GM10266 (cell line): ENCODE results near the gene ABHD8.
"Not testable (repeated sequence)": the region's sequence is repeated elsewhere in the genome, so short reads cannot be mapped to it uniquely, and the experiment has no call there.

Experiments used
- DNase-seq: peaks from one replicate; pipeline ENCODE4 v3.0.0; 2012; ENCODE audit errors: extremely low spot score
- CTCF ChIP-seq: IDR thresholded peaks from 2 replicates; pipeline ENCODE4 v1.5.1; 2012; ENCODE audit warnings: mild to moderate bottlenecking, low read depth; ENCODE audit not compliant: control insufficient read depth, insufficient read depth; ENCODE audit errors: missing control alignments

The ABHD8 gene

GRCh38 chr19:17302391-17303166 is 646 bp downstream of the ABHD8 start:
- DNase-seq, result no peak
- TF ChIP-seq CTCF, result no peak

GRCh38 chr19:17300992-17301619 is 2.1 kb downstream of the ABHD8 start:
- no peak for TF ChIP-seq CTCF
- no peak for DNase-seq

- no peak for DNase-seq
- no peak for TF ChIP-seq CTCF
Observed at GRCh38 chr19:17296976-17297375, 6.2 kb downstream of the ABHD8 start.

- TF ChIP-seq CTCF, result no peak
- no peak for DNase-seq
Observed at GRCh38 chr19:17296273-17296672, 7.0 kb downstream of the ABHD8 start.

- DNase-seq, result not testable (repeated sequence)
Observed at GRCh38 chr19:17295551-17295950, 7.7 kb downstream of the ABHD8 start.

GRCh38 chr19:17294051-17294891 is 9.0 kb downstream of the ABHD8 start:
- no peak for TF ChIP-seq CTCF
- peak; percentile 74 for DNase-seq

GRCh38 chr19:17293605-17294004 is 9.6 kb downstream of the ABHD8 start:
- TF ChIP-seq CTCF, result no peak
- DNase-seq, result no peak
